ENCODE results near the gene CLRN2.
A peak's percentile ranks its signal among the peaks of the same experiment; 100 is the strongest.
"Not testable (repeated sequence)": the region's sequence is repeated elsewhere in the genome, so short reads cannot be mapped to it uniquely, and the experiment has no call there.

The CLRN2 gene

DNA sequence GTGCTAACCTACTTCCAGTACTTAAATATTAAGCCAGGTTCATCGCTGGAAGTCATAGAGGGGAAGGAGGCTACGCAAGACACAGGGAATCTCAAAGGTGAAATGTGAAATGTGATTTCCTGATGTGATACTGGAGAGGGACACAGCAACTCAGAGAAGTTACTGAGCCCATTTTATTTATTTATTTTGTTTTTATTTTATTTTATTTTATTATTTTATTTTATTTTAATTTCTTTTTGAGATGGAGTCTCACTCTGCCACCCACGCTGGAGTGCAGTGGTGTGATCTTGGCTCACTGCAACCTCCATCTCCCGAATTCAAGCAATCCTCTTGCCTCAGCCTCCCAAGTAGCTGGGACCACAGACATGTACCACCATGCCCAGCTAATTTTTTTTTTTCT, 19.7 kb downstream of the CLRN2 start:
- no peak overlapping the region for H3K4me3 ChIP-seq (ENCODE audit: low read length)
- DNase-seq (ENCODE audit: low read depth, low spot score): no peak

DNA sequence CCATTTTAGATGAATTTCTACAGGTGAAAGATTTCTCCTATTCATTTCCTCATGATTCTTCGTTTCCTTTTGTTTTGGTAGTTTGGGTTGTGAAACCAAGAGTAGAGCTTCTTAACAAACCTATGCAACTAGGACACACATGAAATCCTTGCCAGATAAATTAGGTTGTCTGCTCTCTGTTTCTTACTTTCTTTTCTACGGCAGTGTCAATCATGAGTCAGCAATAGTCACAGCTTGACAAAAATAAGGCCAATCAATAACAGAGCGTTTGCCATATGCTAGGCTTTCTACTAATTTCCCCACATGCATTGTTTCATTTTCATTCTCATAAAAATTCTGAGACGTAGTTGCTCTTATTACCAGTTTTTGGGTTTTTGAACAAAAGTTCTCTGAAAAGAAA, 20.3 kb downstream of the CLRN2 start:
- H3K4me3 ChIP-seq (ENCODE audit: low read length): no peak overlapping the region
- no peak for DNase-seq (ENCODE audit: low read depth, low spot score)

DNA sequence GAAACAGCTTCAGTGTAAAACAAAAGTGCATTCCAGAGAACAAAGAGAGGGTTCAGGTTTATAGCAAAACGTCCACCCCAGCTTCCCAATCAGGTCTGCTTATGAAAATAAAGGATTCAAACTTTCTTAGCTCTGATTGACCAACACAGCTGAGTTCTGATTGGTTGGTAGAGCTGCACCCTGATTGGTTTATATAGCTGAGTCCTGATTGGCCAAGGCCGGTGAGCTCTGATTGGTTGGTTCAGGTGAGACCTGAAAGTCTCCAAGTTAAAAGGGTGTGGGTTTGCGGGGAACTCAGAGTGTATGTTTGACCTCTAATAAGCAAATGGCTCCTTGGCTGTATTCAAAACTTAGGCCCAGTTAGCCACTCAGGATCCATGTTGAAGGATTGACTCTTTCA, 20.9 kb downstream of the CLRN2 start:
- no peak for DNase-seq (ENCODE audit: low read depth, low spot score)
- H3K4me3 ChIP-seq (ENCODE audit: low read length): no peak overlapping the region

DNA sequence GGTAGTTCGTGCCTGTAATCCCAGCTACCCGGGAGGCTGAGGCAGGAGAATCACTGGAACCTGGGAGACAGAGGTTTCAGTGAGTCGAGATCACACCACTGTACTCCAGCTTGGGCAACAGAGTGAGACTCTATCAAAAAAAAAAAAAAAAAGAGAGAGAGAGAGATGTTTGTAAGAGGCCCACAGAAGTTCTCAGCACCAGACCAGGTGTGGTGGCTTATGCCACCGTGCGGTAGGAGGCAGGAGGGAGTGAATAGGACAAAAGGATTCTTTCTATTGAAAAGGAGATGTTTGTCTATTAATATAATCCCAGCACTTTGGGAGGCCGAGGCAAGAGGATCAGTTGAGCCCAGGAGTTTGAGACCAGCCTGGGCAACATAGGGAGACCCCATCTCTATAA, 22.1 kb downstream of the CLRN2 start:
- H3K4me3 ChIP-seq (ENCODE audit: low read length); DNase-seq (ENCODE audit: low read depth, low spot score): not testable (repeated sequence)

GRCh38 chr4:17544205-17544604, 29.2 kb downstream of the CLRN2 start:
- no peak overlapping the region for H3K4me3 ChIP-seq (ENCODE audit: low read length)
- DNase-seq (ENCODE audit: low read depth, low spot score): no peak

- no peak overlapping the region for H3K4me3 ChIP-seq (ENCODE audit: low read length)
- DNase-seq (ENCODE audit: low read depth, low spot score): no peak
Measured at GRCh38 chr4:17544831-17545234, 29.9 kb downstream of the CLRN2 start.

- DNase-seq (ENCODE audit: low read depth, low spot score): no peak
- no peak overlapping the region for H3K4me3 ChIP-seq (ENCODE audit: low read length)
Measured at GRCh38 chr4:17545374-17546140, 30.6 kb downstream of the CLRN2 start.

GRCh38 chr4:17546222-17546621, 31.3 kb downstream of the CLRN2 start:
- no peak overlapping the region for H3K4me3 ChIP-seq (ENCODE audit: low read length)
- DNase-seq (ENCODE audit: low read depth, low spot score): no peak

DNA sequence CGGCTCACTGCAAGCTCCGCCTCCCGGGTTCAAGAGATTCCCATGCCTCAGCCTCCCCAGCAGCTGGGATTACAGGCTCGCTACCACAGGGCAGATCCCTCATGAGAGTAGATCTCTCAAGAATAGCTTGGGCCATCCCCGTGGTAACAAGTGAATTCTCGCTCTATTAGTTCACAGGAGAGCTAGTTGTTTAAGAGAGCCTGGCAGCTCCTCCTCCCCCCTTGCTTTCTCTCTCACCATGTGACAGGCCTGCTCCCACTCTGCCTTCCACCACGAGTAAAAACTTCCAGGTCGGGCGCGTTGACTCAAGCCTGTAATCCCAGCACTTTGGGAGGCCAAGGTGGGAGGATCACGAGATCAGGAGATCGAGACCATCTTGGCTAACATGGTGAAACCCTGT, 31.7 kb downstream of the CLRN2 start:
- DNase-seq (ENCODE audit: low read depth, low spot score): no peak

DNA sequence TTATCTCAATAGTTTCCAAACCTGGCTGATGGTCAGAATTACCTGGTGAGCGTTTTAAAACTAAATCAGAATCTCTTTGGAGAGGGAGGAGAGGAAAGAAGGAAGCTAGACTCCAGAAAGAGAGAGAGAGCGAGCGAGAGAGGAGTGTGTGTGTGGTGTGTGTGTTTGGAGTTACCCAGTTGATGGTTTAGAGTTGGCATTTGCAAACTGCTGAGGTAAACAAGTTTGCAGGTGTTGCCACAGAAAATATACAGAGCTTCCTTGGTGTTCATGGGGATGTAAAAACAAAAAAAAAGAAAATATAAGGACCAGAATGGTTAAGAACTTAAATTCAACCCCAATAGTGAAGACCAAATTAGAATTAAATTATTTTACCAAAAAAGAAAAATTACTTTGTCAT, 35.6 kb downstream of the CLRN2 start:
- DNase-seq (ENCODE audit: low read depth, low spot score): no peak
- H3K4me3 ChIP-seq (ENCODE audit: low read length): no peak overlapping the region

More for the DNA sequence above, 31.7 kb downstream of the CLRN2 start:
- no peak overlapping the region for H3K4me3 ChIP-seq (ENCODE audit: low read length)

DNA sequence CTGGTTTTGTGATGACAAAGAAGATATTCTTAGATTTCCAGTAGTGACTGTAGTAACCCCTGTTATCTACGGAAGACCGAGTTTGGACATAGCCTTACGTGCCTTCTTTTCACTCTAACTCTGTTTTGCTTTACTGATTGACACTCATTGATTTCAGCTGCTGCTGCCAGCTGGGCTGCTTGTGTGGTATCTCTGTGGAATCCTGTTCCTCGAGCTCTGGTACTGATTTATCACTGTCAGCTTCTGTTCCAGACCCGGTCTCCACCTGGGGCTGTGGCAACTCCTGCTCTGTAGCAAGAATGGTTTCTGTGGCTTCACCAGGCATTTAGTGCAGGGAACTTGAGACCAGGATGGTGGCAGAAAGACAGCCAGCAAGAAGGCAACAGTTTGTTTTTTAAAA, 37.5 kb downstream of the CLRN2 start:
- H3K4me3 ChIP-seq (ENCODE audit: low read length): no peak overlapping the region
- peak; percentile 17 for DNase-seq (ENCODE audit: low read depth, low spot score)

DNA sequence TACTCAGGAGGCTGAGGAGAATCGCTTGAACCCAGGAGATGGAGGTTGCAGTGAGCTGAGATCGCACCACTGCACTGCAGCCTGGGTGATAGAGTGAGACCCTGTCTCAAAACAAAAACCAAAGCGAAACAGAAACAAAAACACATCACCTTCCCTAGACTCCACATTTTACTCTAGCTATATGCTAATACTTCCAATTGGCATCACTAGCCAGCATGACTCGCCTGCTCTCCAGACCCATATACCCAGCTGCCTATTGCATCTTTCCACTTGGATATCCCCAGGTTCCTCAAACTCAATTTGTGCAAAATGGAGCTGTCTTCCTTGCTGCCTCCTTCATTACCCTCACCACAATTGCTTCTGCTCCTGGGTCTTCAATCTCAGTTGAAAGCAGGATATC, 39.6 kb downstream of the CLRN2 start:
- H3K4me3 ChIP-seq (ENCODE audit: low read length): no peak overlapping the region
- DNase-seq (ENCODE audit: low read depth, low spot score): no peak

DNA sequence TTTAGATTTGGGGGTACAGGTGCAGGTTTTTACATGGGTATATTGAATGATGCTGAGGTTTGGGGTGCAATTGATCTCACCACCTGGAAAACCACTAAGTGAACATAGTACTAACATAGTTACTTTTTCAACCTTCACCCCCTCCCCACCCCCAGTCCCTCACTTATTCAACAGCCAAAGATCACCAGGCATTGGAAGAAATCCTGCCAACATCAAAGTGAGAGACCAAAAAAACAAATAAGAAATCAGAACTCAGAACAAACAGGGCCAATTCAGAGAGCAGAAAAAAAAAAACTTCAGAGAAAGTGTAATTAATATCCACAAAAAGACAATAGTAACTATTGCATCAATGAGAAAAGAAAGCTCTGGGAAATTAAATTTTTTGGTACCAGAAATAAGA, 41.5 kb downstream of the CLRN2 start:
- DNase-seq (ENCODE audit: low read depth, low spot score): no peak
- H3K4me3 ChIP-seq (ENCODE audit: low read length): no peak overlapping the region

- H3K4me3 ChIP-seq (ENCODE audit: low read length): no peak overlapping the region
- no peak for DNase-seq (ENCODE audit: low read depth, low spot score)
Measured at GRCh38 chr4:17557880-17558279, 42.9 kb downstream of the CLRN2 start.

- no peak for DNase-seq (ENCODE audit: low read depth, low spot score)
- H3K4me3 ChIP-seq (ENCODE audit: low read length): no peak overlapping the region
Measured at GRCh38 chr4:17558941-17559708, 44.2 kb downstream of the CLRN2 start.

GRCh38 chr4:17559709-17560048, 44.7 kb downstream of the CLRN2 start:
- no peak for DNase-seq (ENCODE audit: low read depth, low spot score)
- H3K4me3 ChIP-seq (ENCODE audit: low read length): no peak overlapping the region

GRCh38 chr4:17560065-17560673, 45.2 kb downstream of the CLRN2 start:
- no peak for DNase-seq (ENCODE audit: low read depth, low spot score)
- H3K4me3 ChIP-seq (ENCODE audit: low read length): no peak overlapping the region

- H3K4me3 ChIP-seq (ENCODE audit: low read length): no peak overlapping the region
- no peak for DNase-seq (ENCODE audit: low read depth, low spot score)
Measured at GRCh38 chr4:17561195-17561909, 46.4 kb downstream of the CLRN2 start.

DNA sequence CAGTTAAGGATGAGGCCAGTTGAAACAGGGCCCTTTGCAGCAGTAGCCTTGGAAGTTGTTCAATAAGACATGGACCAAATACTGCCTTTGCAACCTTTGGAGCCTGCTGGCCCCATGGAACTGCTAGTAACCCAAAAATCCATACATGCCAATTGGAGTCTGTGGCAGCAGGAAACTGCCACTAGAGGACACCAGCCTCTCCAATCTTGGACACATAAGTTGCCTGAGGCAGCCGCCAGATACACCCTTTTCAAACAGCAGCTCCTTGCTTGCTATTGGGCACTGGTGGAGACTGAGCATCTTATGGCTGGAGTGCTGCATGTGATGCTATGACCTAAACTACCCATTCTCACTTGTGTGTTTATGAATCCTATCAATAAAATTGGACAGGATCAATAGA, 47.2 kb downstream of the CLRN2 start:
- DNase-seq (ENCODE audit: low read depth, low spot score): no peak
- H3K4me3 ChIP-seq (ENCODE audit: low read length): no peak overlapping the region

DNA sequence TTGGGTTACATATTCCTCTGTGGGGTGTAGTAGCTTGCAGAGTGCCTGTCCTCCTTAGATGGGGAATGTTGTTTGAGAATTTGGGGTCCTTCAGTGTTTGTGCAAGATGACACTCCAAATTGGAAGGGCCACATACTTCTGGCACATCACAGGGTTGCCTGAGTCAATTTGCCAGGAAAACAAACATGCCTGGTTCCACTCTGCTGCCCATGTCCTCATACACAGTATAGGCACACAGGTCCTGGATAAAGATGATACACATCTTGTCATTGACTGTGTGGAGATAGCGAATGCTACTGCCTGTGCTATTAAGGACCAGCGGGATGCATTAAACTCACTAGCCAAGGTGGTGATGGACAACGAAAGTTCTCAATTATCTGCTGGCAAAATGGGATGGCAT, 50.9 kb downstream of the CLRN2 start:
- H3K4me3 ChIP-seq (ENCODE audit: low read length): no peak overlapping the region
- DNase-seq (ENCODE audit: low read depth, low spot score): no peak
